GM12891 (cell line): ENCODE data around the gene RBM19.

Experiments
- POLR2A ChIP-seq: IDR thresholded peaks from 2 replicates; pipeline ENCODE4 v1.6.1; 2011; ENCODE audit warnings: low read depth, low read length, control low read depth
- POLR2AphosphoS5 ChIP-seq: IDR thresholded peaks from 2 replicates; pipeline ENCODE4 v1.6.1; 2011; ENCODE audit warnings: low read depth, low read length, control low read depth
- POU2F2 ChIP-seq: IDR thresholded peaks from 2 replicates; pipeline ENCODE4 v1.6.1; 2011; ENCODE audit warnings: low read depth, mild to moderate bottlenecking, control low read depth, low read length, moderate library complexity
- SPI1 ChIP-seq: IDR thresholded peaks from 2 replicates; pipeline ENCODE4 v1.6.1; 2011; ENCODE audit warnings: low read depth, low read length, control low read depth
- TAF1 ChIP-seq: IDR thresholded peaks from 2 replicates; pipeline ENCODE4 v1.6.1; 2011; ENCODE audit warnings: low read depth, low read length, control low read depth

GRCh38 chr12:113852695-113853490 is 113.2 kb downstream of the RBM19 start:
- TF ChIP-seq POLR2A = no peak
- no peak for TF ChIP-seq POLR2AphosphoS5
- TF ChIP-seq SPI1 = no peak
- no peak for TF ChIP-seq TAF1
- no peak for TF ChIP-seq POU2F2
